ENCODE results near the gene CELA3A. TPM values are rescaled to one million over a fixed set of nuclear protein-coding genes. Genes with fewer than 3 reads are reported as not detected.

Gene CELA3A
- total RNA-seq, 4 donors from 2014 or later: not detected

GRCh38 chr1:22045604-22046228 lies 44.3 kb downstream of the CELA3A start:
- Histone ChIP-seq H3K27me3 (no peaks in the 10 kb centered on the region), H3K36me3 (no peaks in the 10 kb centered on the region), H3K27ac (no peak overlapping the region), H3K4me1 (no peaks in the 10 kb centered on the region), H3K9me3 (no peaks in the 10 kb centered on the region), H3K4me3 (no peak overlapping the region)
- TF ChIP-seq CTCF (IDR thresholded peaks at IDR 0.05 in 4 of 5, conservative IDR thresholded peaks at IDR 0.05 in 1 of 5) (no peak), POLR2A (IDR thresholded peaks at IDR 0.05) (no peak)
- DNase-seq (no peak), ATAC-seq (no peak)
- in situ Hi-C loops (cut with MboI; ENCODE audit: low sequenced_read_pairs in 4 of 4): no loop called here
- intact Hi-C loops (cut with DNase I; ENCODE audit: low total_unique reads): no loop called here

DNA sequence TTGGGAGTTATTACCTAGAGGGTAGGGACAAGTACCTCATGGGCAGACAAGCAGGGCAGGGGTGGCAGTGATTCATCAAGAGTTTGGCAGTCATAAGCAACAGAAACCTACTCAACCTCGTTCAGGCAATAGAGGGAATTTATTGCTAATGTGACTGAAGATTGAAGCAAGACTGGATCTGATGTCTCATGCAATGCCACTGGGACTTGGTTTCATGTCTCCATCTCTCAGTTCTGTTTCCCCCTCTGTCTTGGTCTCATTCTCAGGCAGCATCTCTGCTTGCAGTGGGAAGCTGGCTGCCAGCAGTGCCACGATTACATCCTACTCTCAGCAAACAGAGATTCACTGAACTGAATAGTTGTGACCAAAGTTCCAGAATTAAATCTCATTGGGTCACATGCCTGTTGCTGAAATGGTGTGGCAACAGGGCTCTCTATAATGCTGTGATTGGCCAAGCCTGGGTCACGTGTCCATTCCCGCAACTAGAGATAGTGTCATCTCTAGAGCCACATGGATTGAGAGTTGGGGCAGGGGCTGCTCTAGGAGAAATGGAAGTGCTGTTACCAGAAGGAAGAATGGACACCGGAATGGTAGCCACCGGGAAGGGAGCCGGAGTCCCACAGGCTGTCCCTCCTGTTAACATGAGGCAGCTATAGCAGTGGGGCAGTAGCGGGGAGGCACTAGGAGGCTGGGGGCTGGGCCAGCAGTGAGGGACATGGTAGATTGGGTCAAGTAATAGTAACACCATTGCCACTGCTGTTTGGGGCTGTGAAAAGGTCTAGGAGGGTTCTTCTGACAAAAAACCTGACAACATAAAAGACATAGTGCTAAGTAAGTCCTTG lies 47.1 kb downstream of the CELA3A start:
- intact Hi-C loops (cut with DNase I; ENCODE audit: low total_unique reads): no loop called here
- Histone ChIP-seq H3K9me3 (no peaks in the 10 kb centered on the region), H3K4me1 (peaks cover 2 to 3% of the 10 kb centered on the region in 2 donors), H3K4me3 (no peak overlapping the region), H3K36me3 (no peaks in the 10 kb centered on the region), H3K27me3 (no peaks in the 10 kb centered on the region), H3K27ac (no peak overlapping the region)
- ATAC-seq: no peak
- in situ Hi-C loops (cut with MboI; ENCODE audit: low sequenced_read_pairs in 4 of 4): no loop called here
- TF ChIP-seq POLR2A (IDR thresholded peaks at IDR 0.05) (peak in 1 of 2 donors; percentile 7), CTCF (IDR thresholded peaks at IDR 0.05 in 4 of 5, conservative IDR thresholded peaks at IDR 0.05 in 1 of 5) (no peak)
- no peak for DNase-seq

DNA sequence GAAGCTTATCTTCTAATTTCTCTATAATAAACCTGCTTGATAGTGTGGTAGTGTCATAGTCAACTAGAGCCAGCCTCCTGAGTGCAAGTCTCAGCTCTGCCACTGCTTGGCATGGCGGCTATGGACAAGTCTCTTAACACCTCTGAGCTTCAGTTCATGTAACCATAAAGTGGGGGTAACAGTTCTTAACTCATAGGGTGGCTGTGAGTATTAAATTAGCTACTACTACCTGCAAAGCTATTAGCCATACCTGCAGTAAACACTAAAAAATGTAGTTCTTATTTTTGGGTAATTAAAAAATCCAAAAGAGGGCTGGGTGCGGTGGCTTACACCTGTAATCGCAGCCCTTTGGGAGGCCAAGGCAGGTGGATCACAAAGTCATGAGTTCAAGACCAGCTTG lies 48.9 kb downstream of the CELA3A start:
- peaks cover 16 to 17% of the 10 kb centered on the region in 2 donors for H3K4me1 ChIP-seq
- no peak overlapping the region for H3K27ac ChIP-seq
- H3K4me3 ChIP-seq: no peak overlapping the region
- TF ChIP-seq POLR2A (IDR thresholded peaks at IDR 0.05): no peak
- no peak for TF ChIP-seq CTCF (IDR thresholded peaks at IDR 0.05 in 4 of 5, conservative IDR thresholded peaks at IDR 0.05 in 1 of 5)
- H3K9me3 ChIP-seq: no peaks in the 10 kb centered on the region
- ATAC-seq (no peak), DNase-seq (no peak)
- no peaks in the 10 kb centered on the region for H3K36me3 ChIP-seq
- intact Hi-C loops (cut with DNase I; ENCODE audit: low total_unique reads): no loop called here
- H3K27me3 ChIP-seq: no peaks in the 10 kb centered on the region
- in situ Hi-C loops (cut with MboI; ENCODE audit: low sequenced_read_pairs in 4 of 4): no loop called here

DNA sequence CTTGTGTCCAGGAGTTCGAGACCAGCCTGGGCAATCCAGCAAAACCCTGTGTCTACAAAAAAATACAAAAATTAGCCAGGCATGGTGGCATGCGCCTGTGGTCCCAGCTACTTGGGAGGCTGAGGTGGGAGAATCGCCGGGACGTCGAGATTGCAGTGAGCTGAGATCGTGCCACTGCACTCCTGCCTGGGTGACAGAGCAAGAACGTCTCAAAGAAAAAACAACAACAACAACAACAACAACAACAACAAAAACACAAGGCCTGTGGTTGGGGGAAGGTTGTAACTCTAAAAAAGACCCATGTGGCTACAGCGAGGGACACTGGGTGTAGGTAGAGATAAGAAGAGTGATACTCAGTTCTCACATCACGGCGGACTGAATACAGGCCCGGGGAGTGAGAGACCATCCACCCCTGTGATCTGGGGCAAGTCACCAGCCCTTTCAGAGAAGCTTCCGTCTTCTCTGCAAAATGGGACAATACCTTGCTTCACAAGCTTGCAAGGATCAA lies 50.2 kb downstream of the CELA3A start:
- H3K27me3 ChIP-seq: no peaks in the 10 kb centered on the region
- DNase-seq: no peak
- H3K36me3 ChIP-seq: no peaks in the 10 kb centered on the region
- intact Hi-C loops (cut with DNase I; ENCODE audit: low total_unique reads): loop anchor here (1.0 to 2.0 kb wide), 4 partner anchors 91 to 1371 kb away; partner anchors contain the start of genes USP48, WNT4 and ZBTB40
- TF ChIP-seq POLR2A (IDR thresholded peaks at IDR 0.05) (no peak), CTCF (IDR thresholded peaks at IDR 0.05 in 4 of 5, conservative IDR thresholded peaks at IDR 0.05 in 1 of 5) (no peak)
- H3K9me3 ChIP-seq: no peaks in the 10 kb centered on the region
- no peak for ATAC-seq
- H3K27ac ChIP-seq: peak overlapping the region; percentile 94 to 99 (median 96)
- peaks cover 29 to 31% of the 10 kb centered on the region in 2 donors for H3K4me1 ChIP-seq
- in situ Hi-C loops (cut with MboI; ENCODE audit: low sequenced_read_pairs in 4 of 4): no loop called here
- H3K4me3 ChIP-seq: no peak overlapping the region
